ENCODE data around the gene PPFIBP1.

DNA sequence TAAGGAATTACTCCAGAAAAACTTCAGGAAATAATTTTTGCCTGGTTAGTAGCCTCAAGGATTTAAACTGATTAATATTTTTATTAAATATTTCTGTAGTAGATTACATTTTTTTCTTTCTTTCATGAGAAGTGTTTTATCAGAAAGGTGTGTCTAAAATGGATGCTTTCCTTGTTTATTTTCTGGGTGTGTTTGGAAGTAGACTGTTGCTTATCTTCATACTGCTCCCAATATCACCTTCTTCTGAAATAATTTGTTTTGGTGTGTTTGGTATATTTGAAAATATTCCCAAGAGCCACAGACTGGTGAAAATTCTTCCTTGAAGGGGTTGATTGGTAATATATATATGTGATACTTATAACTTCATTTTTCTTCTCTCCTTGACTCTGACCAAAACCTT is 162.1 kb downstream of the PPFIBP1 start:
- TF ChIP-seq, protein P1, sequence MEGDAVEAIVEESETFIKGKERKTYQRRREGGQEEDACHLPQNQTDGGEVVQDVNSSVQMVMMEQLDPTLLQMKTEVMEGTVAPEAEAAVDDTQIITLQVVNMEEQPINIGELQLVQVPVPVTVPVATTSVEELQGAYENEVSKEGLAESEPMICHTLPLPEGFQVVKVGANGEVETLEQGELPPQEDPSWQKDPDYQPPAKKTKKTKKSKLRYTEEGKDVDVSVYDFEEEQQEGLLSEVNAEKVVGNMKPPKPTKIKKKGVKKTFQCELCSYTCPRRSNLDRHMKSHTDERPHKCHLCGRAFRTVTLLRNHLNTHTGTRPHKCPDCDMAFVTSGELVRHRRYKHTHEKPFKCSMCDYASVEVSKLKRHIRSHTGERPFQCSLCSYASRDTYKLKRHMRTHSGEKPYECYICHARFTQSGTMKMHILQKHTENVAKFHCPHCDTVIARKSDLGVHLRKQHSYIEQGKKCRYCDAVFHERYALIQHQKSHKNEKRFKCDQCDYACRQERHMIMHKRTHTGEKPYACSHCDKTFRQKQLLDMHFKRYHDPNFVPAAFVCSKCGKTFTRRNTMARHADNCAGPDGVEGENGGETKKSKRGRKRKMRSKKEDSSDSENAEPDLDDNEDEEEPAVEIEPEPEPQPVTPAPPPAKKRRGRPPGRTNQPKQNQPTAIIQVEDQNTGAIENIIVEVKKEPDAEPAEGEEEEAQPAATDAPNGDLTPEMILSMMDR (IDR thresholded peaks at IDR 0.05) = no peak
- no peak for TF ChIP-seq POLR2AphosphoS5 (IDR thresholded peaks at IDR 0.05)
- no peak for TF ChIP-seq EP300 (IDR thresholded peaks at IDR 0.05)
- TF ChIP-seq POLR2A (IDR thresholded peaks at IDR 0.05) = no peak

All from suprapubic skin (tissue), 4 donors.